Mesendoderm (in vitro differentiated cells): ENCODE measurements around the gene IER5.
A peak's percentile ranks its signal among the peaks of the same experiment; 100 is the strongest.

ENCODE experiments used
- DNase-seq: peaks from one replicate; pipeline ENCODE4 v3.0.0; 2013
- H2AK5ac ChIP-seq: 2 replicates; pipeline ENCODE4 v1.6.1; 2013; ENCODE audit warnings: low read length, inconsistent platforms
- H2BK120ac ChIP-seq: 2 replicates; pipeline ENCODE4 v1.6.1; 2013; ENCODE audit warnings: low read depth, mild to moderate bottlenecking, low read length, moderate library complexity, mixed read lengths
- H2BK15ac ChIP-seq: replicated peaks from 2 replicates; pipeline ENCODE4 v1.6.1; 2013; ENCODE audit warnings: low read depth, mild to moderate bottlenecking, moderate library complexity
- H2BK5ac ChIP-seq: 2 replicates; pipeline ENCODE4 v1.6.1; 2013; ENCODE audit warnings: low read length, inconsistent platforms
- H3K18ac ChIP-seq: 2 replicates; pipeline ENCODE4 v1.6.1; 2013; ENCODE audit warnings: mild to moderate bottlenecking, low read length, mixed read lengths
- H3K23ac ChIP-seq: one replicate; pipeline ENCODE4 v1.6.1; 2013; ENCODE audit warnings: low read length
- H3K27ac ChIP-seq: 2 replicates; pipeline ENCODE4 v1.5.1; 2013; ENCODE audit warnings: low read depth, mild to moderate bottlenecking, inconsistent platforms, low read length, moderate library complexity
- H3K27me3 ChIP-seq: 2 replicates; pipeline ENCODE4 v1.6.1; 2013; ENCODE audit warnings: low read length, control low read depth, mild to moderate bottlenecking, inconsistent platforms; ENCODE audit not compliant: insufficient read depth, poor library complexity
- H3K36me3 ChIP-seq: 2 replicates; pipeline ENCODE4 v1.6.1; 2013; ENCODE audit warnings: low read length, inconsistent platforms; ENCODE audit not compliant: control insufficient read depth, insufficient read depth
- H3K4ac ChIP-seq: one replicate; pipeline ENCODE4 v1.6.1; 2013; ENCODE audit warnings: low read depth, mild to moderate bottlenecking, low read length, moderate library complexity
- H3K4me1 ChIP-seq: 2 replicates; pipeline ENCODE4 v1.6.1; 2013; ENCODE audit warnings: low read depth, low read length, inconsistent platforms; ENCODE audit not compliant: control insufficient read depth
- H3K4me2 ChIP-seq: 2 replicates; pipeline ENCODE4 v1.6.1; 2013; ENCODE audit warnings: low read length
- H3K4me3 ChIP-seq: 2 replicates; pipeline ENCODE4 v1.5.1; 2013; ENCODE audit warnings: mild to moderate bottlenecking, low read length
- H3K56ac ChIP-seq: one replicate; pipeline ENCODE4 v1.6.1; 2013; ENCODE audit warnings: low read length
- H3K79me1 ChIP-seq: 2 replicates; pipeline ENCODE4 v1.6.1; 2013; ENCODE audit warnings: low read length, inconsistent platforms
- H3K79me2 ChIP-seq: 2 replicates; pipeline ENCODE4 v1.6.1; 2013; ENCODE audit warnings: mild to moderate bottlenecking, low read length; ENCODE audit not compliant: control insufficient read depth, insufficient read depth
- H3K9ac ChIP-seq: 2 replicates; pipeline ENCODE4 v1.6.1; 2013; ENCODE audit warnings: low read length, inconsistent platforms
- H4K5ac ChIP-seq: one replicate; pipeline ENCODE4 v1.6.1; 2013; ENCODE audit warnings: low read length
- H4K8ac ChIP-seq: one replicate; pipeline ENCODE4 v1.6.1; 2013; ENCODE audit warnings: low read depth, mild to moderate bottlenecking, control low read depth, low read length, moderate library complexity
- WGBS: extraction: QIAGEN DNeasy Blood & Tissue Kit; methylation state at CpG from one replicate; pipeline ENCODE4 v1.1.7; 2013; ENCODE audit warnings: low lambda C conversion rate, missing lambda C conversion rate; ENCODE audit not compliant: insufficient coverage; ENCODE audit errors: extremely low coverage; 5-methylcytosine and 5-hydroxymethylcytosine counted together

Gene IER5

DNA sequence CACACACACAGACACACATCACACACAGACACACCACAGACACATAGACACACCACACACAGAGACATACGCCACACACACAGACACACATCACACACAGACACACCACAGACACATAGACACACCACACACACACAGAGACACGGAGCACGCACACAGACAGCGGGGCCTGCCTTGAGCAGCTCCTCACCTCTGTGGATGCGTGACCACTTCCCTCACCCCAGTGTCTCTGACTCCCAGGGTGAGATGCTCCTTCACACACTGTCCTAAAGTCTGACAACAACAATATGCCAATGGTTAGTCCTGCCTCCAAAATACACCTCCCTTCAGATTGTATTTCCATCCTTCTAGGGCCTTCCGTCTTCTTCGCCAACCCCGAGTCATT lies 48.2 kb downstream of the IER5 start:
- Histone ChIP-seq H3K18ac (no peak overlapping the region), H3K4me2 (no peak overlapping the region), H3K36me3 (no peaks in the 10 kb centered on the region), H3K79me2 (no peaks in the 10 kb centered on the region), H2AK5ac (peak overlapping the region; percentile 91), H3K27ac (no peak overlapping the region), H3K27me3 (no peaks in the 10 kb centered on the region), H3K9ac (no peak overlapping the region), H4K8ac (no peak overlapping the region), H3K4ac (no peak overlapping the region), H3K4me1 (peaks cover 5% of the 10 kb centered on the region), H3K4me3 (no peak overlapping the region), H2BK120ac (no peak overlapping the region), H3K79me1 (no peaks in the 10 kb centered on the region), H3K56ac (peak overlapping the region; percentile 30), H2BK5ac (no peak overlapping the region), H2BK15ac (no peak overlapping the region), H3K23ac (no peak overlapping the region), H4K5ac (no peak overlapping the region)
- no peak for DNase-seq
- no CpG with 5 or more reads among the region's 8 CpGs for WGBS

DNA sequence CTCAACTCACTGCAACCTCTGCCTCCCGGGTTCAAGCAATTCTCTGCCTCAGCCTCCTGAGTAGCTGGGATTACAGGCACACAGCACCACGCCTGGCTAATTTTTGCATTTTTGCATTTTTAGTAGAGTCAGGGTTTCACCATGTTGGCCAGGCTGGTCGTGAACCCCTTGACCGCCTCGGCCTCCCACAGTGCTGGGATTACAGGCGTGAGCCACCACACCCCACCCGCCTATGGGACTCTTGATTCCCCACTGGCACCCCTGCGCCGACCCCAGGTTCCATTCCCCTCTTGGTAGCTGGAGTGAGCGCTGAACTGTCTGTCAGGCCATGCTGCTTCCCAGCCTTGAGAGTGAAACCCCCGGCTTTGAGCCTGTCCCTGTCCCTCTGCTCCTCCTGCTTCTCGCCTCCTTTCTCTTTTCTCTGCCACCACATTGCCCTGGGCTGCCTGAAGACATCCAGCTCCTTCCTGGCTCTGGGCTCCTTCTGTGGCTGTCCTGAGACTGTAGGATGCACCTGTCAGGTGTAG lies 48.8 kb downstream of the IER5 start:
- no peaks in the 10 kb centered on the region for H3K79me1 ChIP-seq
- no peak overlapping the region for H4K8ac ChIP-seq
- no peak overlapping the region for H3K23ac ChIP-seq
- H3K18ac ChIP-seq, result no peak overlapping the region
- no peak overlapping the region for H3K4me3 ChIP-seq
- no peak overlapping the region for H3K56ac ChIP-seq
- no CpG with 5 or more reads among the region's 12 CpGs for WGBS
- DNase-seq, result no peak
- H3K4me1 ChIP-seq, result peaks cover 5% of the 10 kb centered on the region
- H3K4ac ChIP-seq, result no peak overlapping the region
- H3K27me3 ChIP-seq, result no peaks in the 10 kb centered on the region
- H2AK5ac ChIP-seq, result no peak overlapping the region
- no peak overlapping the region for H2BK120ac ChIP-seq
- no peak overlapping the region for H3K4me2 ChIP-seq
- no peak overlapping the region for H4K5ac ChIP-seq
- H3K79me2 ChIP-seq, result no peaks in the 10 kb centered on the region
- no peak overlapping the region for H3K27ac ChIP-seq
- H2BK15ac ChIP-seq, result no peak overlapping the region
- no peak overlapping the region for H2BK5ac ChIP-seq
- H3K9ac ChIP-seq, result no peak overlapping the region
- H3K36me3 ChIP-seq, result no peaks in the 10 kb centered on the region

DNA sequence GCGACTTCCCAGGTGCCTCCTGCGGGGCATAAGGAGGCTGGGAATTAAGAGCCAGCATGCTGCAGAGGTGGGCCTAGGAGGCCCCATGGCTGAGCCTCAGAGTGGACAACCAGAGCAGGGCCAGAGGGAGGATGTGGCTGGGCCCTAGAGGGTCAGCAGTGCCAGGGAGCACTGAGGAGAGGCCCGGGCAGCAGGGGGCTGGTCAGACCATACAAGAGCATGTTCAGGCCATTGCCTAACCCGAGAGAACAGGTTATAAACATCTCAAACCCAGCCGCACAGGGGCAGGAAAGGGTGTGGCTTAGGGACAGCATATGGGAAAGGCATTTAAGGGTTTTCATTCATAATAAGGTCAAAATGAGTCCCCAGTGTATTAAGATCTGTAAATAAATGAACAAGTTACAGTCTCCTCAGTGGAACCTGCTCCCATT lies 51.1 kb downstream of the IER5 start:
- Histone ChIP-seq H2BK5ac (no peak overlapping the region), H3K79me1 (no peaks in the 10 kb centered on the region), H3K27ac (no peak overlapping the region), H3K4me3 (no peak overlapping the region), H3K18ac (no peak overlapping the region), H2BK120ac (no peak overlapping the region), H3K9ac (no peak overlapping the region), H3K4me2 (no peak overlapping the region), H2BK15ac (no peak overlapping the region), H4K8ac (no peak overlapping the region), H3K4me1 (peaks cover 4% of the 10 kb centered on the region), H3K4ac (no peak overlapping the region), H3K23ac (no peak overlapping the region), H3K27me3 (no peaks in the 10 kb centered on the region), H3K79me2 (no peaks in the 10 kb centered on the region), H3K56ac (no peak overlapping the region), H3K36me3 (no peaks in the 10 kb centered on the region), H2AK5ac (no peak overlapping the region), H4K5ac (no peak overlapping the region)
- no peak for DNase-seq
- no CpG with 5 or more reads among the region's 5 CpGs for WGBS

DNA sequence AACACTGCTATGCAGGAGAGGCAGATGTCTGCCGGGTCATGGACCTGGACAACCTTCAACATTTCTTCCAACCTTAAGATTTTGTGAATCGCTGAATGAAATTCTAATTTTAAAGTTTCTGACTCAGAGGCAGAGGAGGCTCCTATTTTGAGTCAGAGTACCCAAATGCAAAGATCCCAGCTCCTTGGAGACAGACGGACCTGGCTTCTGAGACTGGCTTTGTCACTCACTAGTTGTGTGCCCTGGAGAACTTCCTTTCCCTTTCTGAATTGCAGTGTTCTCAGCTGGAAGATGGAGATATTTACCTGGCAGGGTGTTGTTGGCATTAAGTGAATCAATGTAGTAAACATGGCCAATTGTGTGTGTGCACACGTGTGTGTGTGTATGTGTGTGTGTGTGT lies 51.9 kb downstream of the IER5 start:
- no peak overlapping the region for H4K8ac ChIP-seq
- DNase-seq, result no peak
- no peak overlapping the region for H2AK5ac ChIP-seq
- H3K4ac ChIP-seq, result no peak overlapping the region
- no peak overlapping the region for H3K18ac ChIP-seq
- H3K9ac ChIP-seq, result no peak overlapping the region
- H4K5ac ChIP-seq, result no peak overlapping the region
- H2BK120ac ChIP-seq, result no peak overlapping the region
- no peak overlapping the region for H3K23ac ChIP-seq
- no peak overlapping the region for H3K4me3 ChIP-seq
- no peak overlapping the region for H2BK5ac ChIP-seq
- no peak overlapping the region for H2BK15ac ChIP-seq
- no CpG with 5 or more reads among the region's 4 CpGs for WGBS
- H3K4me1 ChIP-seq, result no peaks in the 10 kb centered on the region
- no peak overlapping the region for H3K4me2 ChIP-seq
- H3K56ac ChIP-seq, result no peak overlapping the region
- no peak overlapping the region for H3K27ac ChIP-seq
- no peaks in the 10 kb centered on the region for H3K27me3 ChIP-seq
- no peaks in the 10 kb centered on the region for H3K36me3 ChIP-seq
- no peaks in the 10 kb centered on the region for H3K79me2 ChIP-seq
- no peaks in the 10 kb centered on the region for H3K79me1 ChIP-seq

DNA sequence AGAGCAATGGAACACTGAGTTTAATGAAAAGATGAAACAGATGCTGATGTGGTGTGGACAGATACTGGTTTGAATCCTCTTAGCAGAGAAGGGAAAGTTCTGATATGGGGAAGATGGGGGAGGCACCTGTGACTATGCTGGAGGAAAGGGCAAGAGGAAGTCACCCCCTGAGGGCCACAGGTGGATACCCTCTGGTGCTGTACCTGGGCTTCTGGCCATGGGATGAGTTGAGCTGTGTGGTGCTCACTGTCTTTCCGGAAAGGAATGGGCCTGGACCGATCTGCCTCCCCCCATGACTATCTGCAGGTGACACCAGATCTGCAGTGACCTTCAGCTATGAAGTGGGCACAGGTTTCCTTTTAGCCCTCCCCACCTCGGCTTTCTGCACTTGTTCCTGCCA lies 52.4 kb downstream of the IER5 start:
- H3K56ac ChIP-seq, result no peak overlapping the region
- no peaks in the 10 kb centered on the region for H3K36me3 ChIP-seq
- H2AK5ac ChIP-seq, result no peak overlapping the region
- H3K27ac ChIP-seq, result no peak overlapping the region
- no peaks in the 10 kb centered on the region for H3K79me1 ChIP-seq
- no peak for DNase-seq
- H3K4ac ChIP-seq, result no peak overlapping the region
- H2BK5ac ChIP-seq, result no peak overlapping the region
- no peak overlapping the region for H3K4me2 ChIP-seq
- no peak overlapping the region for H3K23ac ChIP-seq
- H3K9ac ChIP-seq, result no peak overlapping the region
- no peak overlapping the region for H3K4me3 ChIP-seq
- no peak overlapping the region for H2BK15ac ChIP-seq
- no peaks in the 10 kb centered on the region for H3K4me1 ChIP-seq
- H4K5ac ChIP-seq, result no peak overlapping the region
- no peaks in the 10 kb centered on the region for H3K79me2 ChIP-seq
- WGBS, result no CpG with 5 or more reads among the region's 3 CpGs
- no peak overlapping the region for H4K8ac ChIP-seq
- H2BK120ac ChIP-seq, result no peak overlapping the region
- no peak overlapping the region for H3K18ac ChIP-seq
- H3K27me3 ChIP-seq, result no peaks in the 10 kb centered on the region

DNA sequence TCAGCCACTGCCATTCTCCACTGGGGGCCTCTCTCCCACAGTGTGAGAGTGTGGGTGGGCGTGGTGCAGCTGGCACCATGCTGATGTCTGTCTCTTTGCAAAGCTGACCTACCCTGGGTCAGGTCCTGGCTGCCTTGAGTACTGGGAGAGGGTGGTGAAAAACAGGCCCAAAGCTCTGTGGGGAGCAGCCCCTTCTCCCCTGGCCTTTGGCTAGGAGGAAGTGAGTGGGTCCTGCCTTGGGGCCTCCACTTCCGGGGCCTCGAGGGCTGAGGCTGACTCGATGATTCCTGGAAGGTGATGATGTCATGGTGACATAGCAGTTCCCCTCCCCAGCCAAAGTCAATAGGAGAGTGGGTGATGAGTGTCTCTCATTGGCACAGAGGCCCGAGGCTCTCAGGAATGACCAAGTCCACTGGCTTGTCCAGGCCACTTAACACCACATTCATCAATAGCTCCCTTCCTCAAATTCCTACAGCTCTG lies 53.0 kb downstream of the IER5 start:
- Histone ChIP-seq H3K4me1 (no peaks in the 10 kb centered on the region), H3K4ac (no peak overlapping the region), H3K27ac (no peak overlapping the region), H2BK15ac (no peak overlapping the region), H3K27me3 (no peaks in the 10 kb centered on the region), H3K79me1 (no peaks in the 10 kb centered on the region), H3K18ac (no peak overlapping the region), H4K5ac (no peak overlapping the region), H3K56ac (peak overlapping the region; percentile 27), H3K4me2 (no peak overlapping the region), H3K4me3 (no peak overlapping the region), H3K9ac (no peak overlapping the region), H2BK5ac (no peak overlapping the region), H2AK5ac (no peak overlapping the region), H2BK120ac (no peak overlapping the region), H3K79me2 (no peaks in the 10 kb centered on the region), H3K36me3 (no peaks in the 10 kb centered on the region), H3K23ac (no peak overlapping the region), H4K8ac (no peak overlapping the region)
- no peak for DNase-seq
- no CpG with 5 or more reads among the region's 5 CpGs for WGBS
